GM12891 (cell line): Measurements from ENCODE around the gene ICE2.

Experiments used
- DNase-seq: peaks from one replicate; pipeline ENCODE4 v3.0.0; 2011; ENCODE audit warnings: low spot score; ENCODE audit not compliant: insufficient read length
- FAIRE-seq: peaks from 2 replicates; lab custom pipeline; 2011; peaks lifted over from hg19 to GRCh38; lab: Jason Lieb, UNC
- PAX5 ChIP-seq: IDR thresholded peaks from 2 replicates; pipeline ENCODE4 v1.6.1; 2011; ENCODE audit warnings: low read length, moderate library complexity, mild to moderate bottlenecking; ENCODE audit not compliant: insufficient read depth, severe bottlenecking
- POLR2A ChIP-seq: IDR thresholded peaks from 2 replicates; pipeline ENCODE4 v1.6.1; 2011; ENCODE audit warnings: low read depth, low read length, control low read depth
- POLR2AphosphoS5 ChIP-seq: IDR thresholded peaks from 2 replicates; pipeline ENCODE4 v1.6.1; 2011; ENCODE audit warnings: low read depth, low read length, control low read depth
- POU2F2 ChIP-seq: IDR thresholded peaks from 2 replicates; pipeline ENCODE4 v1.6.1; 2011; ENCODE audit warnings: low read depth, mild to moderate bottlenecking, control low read depth, low read length, moderate library complexity
- SPI1 ChIP-seq: IDR thresholded peaks from 2 replicates; pipeline ENCODE4 v1.6.1; 2011; ENCODE audit warnings: low read depth, low read length, control low read depth
- TAF1 ChIP-seq: IDR thresholded peaks from 2 replicates; pipeline ENCODE4 v1.6.1; 2011; ENCODE audit warnings: low read depth, low read length, control low read depth

Gene ICE2

GRCh38 chr15:60373327-60373726 is 105.6 kb downstream of the ICE2 start:
- TF ChIP-seq POLR2A (no peak), POLR2AphosphoS5 (no peak), POU2F2 (no peak), TAF1 (no peak), SPI1 (no peak), PAX5 (no peak)
- FAIRE-seq (no peak), DNase-seq (no peak)

GRCh38 chr15:60372756-60373155 is 106.2 kb downstream of the ICE2 start:
- no peak for DNase-seq
- no peak for TF ChIP-seq SPI1
- no peak for TF ChIP-seq PAX5
- no peak for TF ChIP-seq POU2F2
- no peak for TF ChIP-seq TAF1
- no peak for TF ChIP-seq POLR2AphosphoS5
- no peak for TF ChIP-seq POLR2A
- no peak for FAIRE-seq

GRCh38 chr15:60372227-60372626 is 106.7 kb downstream of the ICE2 start:
- FAIRE-seq, result no peak
- TF ChIP-seq POU2F2 (no peak), POLR2A (no peak), TAF1 (no peak), SPI1 (no peak), POLR2AphosphoS5 (no peak), PAX5 (no peak)
- no peak for DNase-seq

GRCh38 chr15:60371175-60372051 is 107.5 kb downstream of the ICE2 start:
- DNase-seq (no peak), FAIRE-seq (no peak)
- no peak for TF ChIP-seq POLR2A
- TF ChIP-seq SPI1, result no peak
- TF ChIP-seq POLR2AphosphoS5, result no peak
- no peak for TF ChIP-seq POU2F2
- no peak for TF ChIP-seq PAX5

GRCh38 chr15:60370869-60371136 is 108.1 kb downstream of the ICE2 start:
- FAIRE-seq, result no peak
- no peak for TF ChIP-seq POLR2A
- no peak for TF ChIP-seq POLR2AphosphoS5
- TF ChIP-seq POU2F2, result no peak
- no peak for TF ChIP-seq SPI1
- TF ChIP-seq TAF1, result no peak
- TF ChIP-seq PAX5, result no peak
- DNase-seq, result no peak

- no peak for TF ChIP-seq TAF1
- no peak for TF ChIP-seq SPI1
- no peak for TF ChIP-seq POU2F2
- no peak for TF ChIP-seq PAX5
- TF ChIP-seq POLR2A, result no peak
- no peak for TF ChIP-seq POLR2AphosphoS5
- no peak for FAIRE-seq
- no peak for DNase-seq
These were observed 108.7 kb downstream of the ICE2 start for GRCh38 chr15:60370105-60370868.

GRCh38 chr15:60369696-60370095 is 109.2 kb downstream of the ICE2 start:
- TF ChIP-seq PAX5, result no peak
- TF ChIP-seq POLR2A, result no peak
- TF ChIP-seq SPI1, result no peak
- TF ChIP-seq POU2F2, result no peak
- TF ChIP-seq TAF1, result no peak
- TF ChIP-seq POLR2AphosphoS5, result no peak
- FAIRE-seq (no peak), DNase-seq (no peak)
